T-cell (primary cell): ENCODE measurements around the gene HSF5. TPM values are rescaled to one million over a fixed set of nuclear protein-coding genes. Genes with fewer than 3 reads are reported as not detected.
A peak's percentile ranks its signal among the peaks of the same experiment; 100 is the strongest.

Source experiments
- ATAC-seq, 4 experiments: fragments of 200-7000 bp in 3 of 4; fragments of 150-1000 bp in 1 of 4; cut with Tn5 transposase; replicated peaks in 1 of 4; 1 replicate in 3 of 4; 2 replicates in 1 of 4; pipeline ENCODE4 v1.10.0; 2021; ENCODE audit warnings: moderate library complexity in 3 of 4, mild to moderate bottlenecking in 2 of 4, moderate number of reproducible peaks in 1 of 4
- CTCF ChIA-PET, 2 donors: fragments of 300-600 bp; sonication (Branson Sonifier 250); formaldehyde crosslinking; loops; one replicate each; lab custom pipeline; 2022; ENCODE audit warnings: antibody characterized with exemption in 2 of 2; lab: Charles Lee
- POLR2A ChIA-PET, 2 donors: fragments of 300-600 bp; sonication (Branson Sonifier 250); formaldehyde crosslinking; loops; one replicate each; lab custom pipeline; 2022; ENCODE audit warnings: antibody characterized with exemption in 2 of 2; lab: Charles Lee
- DNase-seq, 35 experiments: peaks; one replicate each; pipeline versions ENCODE4 v3.0.0 to v3.0.0-alpha.2; 2013 to 2023
- H3K27ac ChIP-seq: one replicate; pipeline ENCODE4 v1.5.1; 2013; ENCODE audit warnings: low read length
- H3K27me3 ChIP-seq, 2 experiments: replicated peaks in 1 of 2; 1 replicate in 1 of 2; 2 replicates in 1 of 2; pipeline versions ENCODE4 v1.6.1 to v1.7.0; 2013; ENCODE audit warnings: low read length in 1 of 2, mixed read lengths in 1 of 2; ENCODE audit not compliant: control insufficient read depth in 2 of 2, insufficient read depth in 2 of 2; ENCODE audit errors: extremely low read depth in 1 of 2
- H3K36me3 ChIP-seq, 2 donors: 1 replicate in 1 of 2; 2 replicates in 1 of 2; pipeline versions ENCODE4 v1.6.1 to v1.7.0; 2013; ENCODE audit warnings: low read length in 1 of 2; ENCODE audit not compliant: control insufficient read depth in 2 of 2, insufficient read depth in 1 of 2; ENCODE audit errors: extremely low read depth in 1 of 2
- H3K4me1 ChIP-seq, 2 experiments: 1 replicate in 1 of 2; 2 replicates in 1 of 2; pipeline versions ENCODE4 v1.6.1 to v1.7.0; 2013; ENCODE audit warnings: low read length in 2 of 2, mixed read lengths in 1 of 2; ENCODE audit not compliant: insufficient read depth in 2 of 2, control insufficient read depth in 1 of 2; ENCODE audit errors: extremely low read depth in 1 of 2
- H3K4me3 ChIP-seq, 2 donors: 1 replicate in 1 of 2; 2 replicates in 1 of 2; pipeline versions ENCODE4 v1.5.1 to v1.7.0; 2013; ENCODE audit warnings: mild to moderate bottlenecking in 2 of 2, low read length in 1 of 2, moderate library complexity in 1 of 2; ENCODE audit not compliant: control insufficient read depth in 1 of 2; ENCODE audit errors: extremely low read depth in 1 of 2
- H3K9me3 ChIP-seq: 2 replicates; pipeline ENCODE4 v1.7.0; 2013
- H3K27ac Mint-ChIP-seq, 2 donors: one replicate each; pipeline ENCODE4 v1.8.0; 2020 to 2021; ENCODE audit warnings: mild to moderate bottlenecking in 2 of 2, mixed read lengths in 2 of 2
- H3K27me3 Mint-ChIP-seq, 2 donors: one replicate each; pipeline ENCODE4 v1.8.0; 2021 to 2022; ENCODE audit warnings: mixed read lengths in 2 of 2
- H3K36me3 Mint-ChIP-seq: one replicate; pipeline ENCODE4 v1.8.0; 2021; ENCODE audit warnings: mixed read lengths
- H3K4me1 Mint-ChIP-seq, 3 donors: one replicate each; pipeline ENCODE4 v1.8.0; 2020 to 2022; ENCODE audit warnings: mixed read lengths in 3 of 3, mild to moderate bottlenecking in 1 of 3
- H3K4me3 Mint-ChIP-seq, 3 donors: one replicate each; pipeline ENCODE4 v1.8.0; 2020 to 2022; ENCODE audit warnings: mild to moderate bottlenecking in 3 of 3, mixed read lengths in 3 of 3, moderate library complexity in 3 of 3
- H3K9me3 Mint-ChIP-seq, 3 donors: one replicate each; pipeline ENCODE4 v1.8.0; 2020 to 2022; ENCODE audit warnings: mixed read lengths in 3 of 3
- WGBS: methylation state at CpG from one replicate; pipeline ENCODE4 v1.1.5; 2013; ENCODE audit warnings: missing lambda C conversion rate; ENCODE audit not compliant: insufficient coverage; 5-methylcytosine and 5-hydroxymethylcytosine counted together
- total RNA-seq, 35 experiments: library from RNA in 6 of 35; stranded (reverse) in 6 of 35; fragments of 120-200 nt in 1 of 35; gene quantifications; one replicate each; pipeline versions ENCODE4 v1.2.1 to v1.2.4 and lab custom pipeline; 2013 to 2026

HSF5 gene
- total RNA-seq, 5 donors from 2014 or later (not counting 1 experiment from before 2014, with no cell fraction given): 1.7 to 2.8 (median 2.5) TPM

DNA sequence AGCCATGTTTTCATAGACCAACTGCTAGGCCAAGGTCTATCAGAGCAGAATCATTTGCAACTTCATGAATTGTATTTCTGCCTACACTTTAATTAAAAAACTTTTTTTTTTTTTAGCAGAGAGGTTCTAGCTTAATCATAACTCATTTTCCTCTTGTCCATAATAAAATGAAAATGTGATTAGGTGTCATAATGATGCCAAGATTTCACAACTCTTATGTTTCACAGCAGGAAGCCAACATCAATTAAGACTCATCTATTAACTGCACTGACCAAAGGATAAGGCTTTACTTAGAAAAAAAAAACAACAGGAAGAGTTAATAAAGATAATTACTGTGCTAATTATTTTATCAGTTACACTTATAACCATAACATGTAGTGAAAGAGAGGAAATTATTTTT lies 52.0 kb downstream of the HSF5 start:
- H3K36me3 Mint-ChIP-seq: peaks cover 25% of the 10 kb centered on the region
- Histone ChIP-seq H3K27me3 (no peaks in the 10 kb centered on the region), H3K4me3 (no peak overlapping the region), H3K27ac (no peak overlapping the region), H3K9me3 (no peaks in the 10 kb centered on the region), H3K4me1 (no peaks in the 10 kb centered on the region), H3K36me3 (no peaks in the 10 kb centered on the region)
- ChIA-PET POLR2A (no interaction called here), CTCF (interaction anchor here in 1 of 2 donors (0.6 to 0.7 kb wide), 2 partner anchors 19 to 24 kb away, joined by 4 to 5 read pairs; partner anchors contain the start of gene RNF43)
- H3K27me3 Mint-ChIP-seq: no peaks in the 10 kb centered on the region
- H3K27ac Mint-ChIP-seq: no peak overlapping the region
- H3K4me1 Mint-ChIP-seq: no peaks in the 10 kb centered on the region
- no peak overlapping the region for H3K4me3 Mint-ChIP-seq
- DNase-seq (no peak), ATAC-seq (no peak)
- H3K9me3 Mint-ChIP-seq: no peaks in the 10 kb centered on the region

DNA sequence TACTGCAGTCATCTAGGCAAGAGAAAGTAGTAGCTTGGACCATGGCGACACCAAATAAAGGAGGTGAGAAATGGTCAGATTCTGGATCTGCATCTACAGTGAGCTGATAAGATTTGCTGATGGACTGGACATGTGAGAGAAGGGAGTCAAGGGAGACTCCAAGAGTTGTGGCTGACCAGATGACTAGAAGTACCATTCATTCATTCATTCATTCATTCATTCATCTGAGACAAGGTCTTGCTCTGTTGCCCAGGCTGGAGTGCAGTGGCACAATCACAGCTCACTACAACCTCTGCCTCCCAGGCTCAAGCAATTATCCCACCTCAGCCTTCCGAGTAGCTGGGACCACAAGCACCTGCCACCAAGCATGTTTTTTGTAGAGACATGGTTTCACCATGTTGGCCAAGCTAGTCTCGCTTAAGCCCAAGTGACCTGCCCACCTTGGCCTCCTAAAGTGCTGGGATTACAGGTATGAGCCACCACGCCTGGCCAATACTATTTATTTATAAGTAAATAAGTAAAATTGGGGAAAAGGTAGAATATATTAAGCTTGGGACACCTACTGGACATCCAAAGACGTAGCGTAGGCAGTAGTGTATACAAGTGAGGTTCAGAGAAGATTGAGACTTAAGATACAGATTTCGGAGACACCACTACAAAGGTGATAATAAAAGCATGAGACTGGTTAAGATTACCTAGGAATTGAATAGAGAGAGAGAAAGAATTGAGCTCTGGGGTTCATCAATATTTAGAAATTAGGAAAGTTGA lies 55.2 kb downstream of the HSF5 start:
- Histone ChIP-seq H3K9me3 (no peaks in the 10 kb centered on the region), H3K4me1 (no peaks in the 10 kb centered on the region), H3K27ac (no peak overlapping the region), H3K4me3 (no peak overlapping the region), H3K36me3 (no peaks in the 10 kb centered on the region), H3K27me3 (no peaks in the 10 kb centered on the region)
- H3K27ac Mint-ChIP-seq: no peak overlapping the region
- no peaks in the 10 kb centered on the region for H3K27me3 Mint-ChIP-seq
- H3K36me3 Mint-ChIP-seq: peaks cover 30% of the 10 kb centered on the region
- H3K9me3 Mint-ChIP-seq: no peaks in the 10 kb centered on the region
- POLR2A ChIA-PET: interaction anchor here in 1 of 2 donors (0.6 kb wide), 1 partner anchor 310 kb away, joined by 4 read pairs; no protein-coding TSS in a partner anchor
- WGBS: 93% methylated on average over 2 of the region's 7 CpGs
- H3K4me1 Mint-ChIP-seq: no peaks in the 10 kb centered on the region
- no peak overlapping the region for H3K4me3 Mint-ChIP-seq
- CTCF ChIA-PET: interaction anchor here in 1 of 2 donors (1.2 kb wide), 1 partner anchor 116 kb away, joined by 6 read pairs; no protein-coding TSS in a partner anchor
- ATAC-seq: no peak
- no peak for DNase-seq

DNA sequence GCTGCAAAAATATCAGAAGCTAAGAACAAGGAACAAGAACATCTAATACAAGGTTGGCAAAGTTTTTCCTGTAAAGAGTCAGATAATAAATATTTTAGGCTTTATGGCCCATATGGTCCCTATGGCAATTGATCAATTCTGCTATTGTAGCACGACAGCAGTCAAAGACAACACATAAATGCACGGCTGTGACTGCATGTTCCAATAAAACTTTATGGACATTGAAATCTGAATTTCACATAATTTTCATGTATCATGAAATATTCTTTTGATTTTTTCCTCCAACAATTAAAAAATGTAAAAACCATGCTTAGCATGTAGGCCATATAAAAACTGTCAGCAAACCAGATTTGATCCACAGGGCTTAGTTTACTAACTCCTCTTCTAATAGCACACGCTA lies 60.4 kb downstream of the HSF5 start:
- H3K36me3 ChIP-seq: no peaks in the 10 kb centered on the region
- ChIA-PET CTCF (interaction anchor here in 1 of 2 donors (0.9 kb wide), 1 partner anchor 10 kb away, joined by 3 read pairs; no protein-coding TSS in a partner anchor), POLR2A (interaction anchor here in 1 of 2 donors (0.6 kb wide), 1 partner anchor 10 kb away, joined by 3 read pairs; no protein-coding TSS in a partner anchor)
- H3K27ac ChIP-seq: no peak overlapping the region
- no peaks in the 10 kb centered on the region for H3K4me1 ChIP-seq
- no peak overlapping the region for H3K4me3 ChIP-seq
- peaks cover 16% of the 10 kb centered on the region for H3K36me3 Mint-ChIP-seq
- H3K27ac Mint-ChIP-seq: no peak overlapping the region
- H3K9me3 ChIP-seq: no peaks in the 10 kb centered on the region
- DNase-seq (no peak), ATAC-seq (no peak)
- no peaks in the 10 kb centered on the region for H3K4me1 Mint-ChIP-seq
- no peaks in the 10 kb centered on the region for H3K27me3 ChIP-seq
- no CpG with 5 or more reads among the region's 3 CpGs for WGBS
- no peaks in the 10 kb centered on the region for H3K9me3 Mint-ChIP-seq
- H3K27me3 Mint-ChIP-seq: no peaks in the 10 kb centered on the region
- no peak overlapping the region for H3K4me3 Mint-ChIP-seq

DNA sequence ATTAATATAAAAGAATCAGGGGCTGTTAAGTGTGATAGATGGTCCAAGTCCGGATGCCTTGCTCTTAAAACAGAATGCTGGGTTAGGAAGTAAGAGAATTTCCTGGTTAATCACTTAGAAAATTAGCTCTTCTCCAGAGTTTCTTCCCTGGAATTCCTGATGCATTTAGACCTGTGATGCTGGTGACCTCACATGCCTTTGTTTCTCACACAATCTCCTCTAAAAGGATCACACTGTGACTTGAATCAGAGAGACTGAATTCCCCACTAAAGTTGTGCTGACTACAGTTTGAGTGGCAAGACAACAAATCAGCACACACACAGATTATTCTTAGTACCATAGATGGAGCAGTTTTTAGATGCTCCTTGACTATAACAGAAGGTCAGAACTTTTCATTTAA lies 66.5 kb downstream of the HSF5 start:
- no CpG with 5 or more reads among the region's 1 CpG for WGBS
- ATAC-seq (no peak), DNase-seq (no peak)
- ChIA-PET POLR2A (interaction anchor here in 1 of 2 donors (0.8 kb wide), 1 partner anchor 51 kb away, joined by 3 read pairs; no protein-coding TSS in a partner anchor), CTCF (no interaction called here)
- Histone ChIP-seq H3K36me3 (no peaks in the 10 kb centered on the region), H3K4me1 (peaks cover 8 to 12% of the 10 kb centered on the region in 2 experiments), H3K27me3 (no peaks in the 10 kb centered on the region), H3K9me3 (no peaks in the 10 kb centered on the region), H3K27ac (no peak overlapping the region), H3K4me3 (no peak overlapping the region)
- peaks cover 13 to 17% (median 16%) of the 10 kb centered on the region in 3 donors for H3K4me1 Mint-ChIP-seq
- H3K4me3 Mint-ChIP-seq: no peak overlapping the region
- H3K27me3 Mint-ChIP-seq: no peaks in the 10 kb centered on the region
- no peaks in the 10 kb centered on the region for H3K9me3 Mint-ChIP-seq
- H3K27ac Mint-ChIP-seq: no peak overlapping the region
- H3K36me3 Mint-ChIP-seq: peaks cover 7% of the 10 kb centered on the region

DNA sequence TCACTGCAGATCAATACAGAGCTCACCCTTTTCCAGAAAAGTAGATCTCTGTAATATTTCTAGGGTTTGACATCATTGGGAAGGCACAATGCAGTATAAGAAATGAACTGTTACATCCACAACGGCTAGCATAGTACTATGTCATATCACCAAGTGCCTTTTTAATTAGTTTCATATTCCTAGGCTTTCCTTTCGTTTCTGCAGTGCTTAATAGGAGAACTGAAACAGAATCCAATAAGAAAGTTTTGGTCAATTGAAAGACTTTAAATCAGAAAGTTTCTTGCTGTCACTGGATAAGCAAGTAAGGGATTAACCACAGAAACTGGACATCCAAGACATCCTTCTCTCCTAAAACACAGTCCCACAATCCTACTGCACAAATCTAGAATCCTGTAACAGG lies 67.4 kb downstream of the HSF5 start:
- Histone ChIP-seq H3K27ac (no peak overlapping the region), H3K36me3 (no peaks in the 10 kb centered on the region), H3K9me3 (no peaks in the 10 kb centered on the region), H3K4me3 (no peak overlapping the region), H3K27me3 (no peaks in the 10 kb centered on the region), H3K4me1 (peaks cover 8 to 12% of the 10 kb centered on the region in 2 experiments)
- WGBS: no CpG with 5 or more reads among the region's 2 CpGs
- ATAC-seq: no peak
- Mint-ChIP-seq H3K4me3 (no peak overlapping the region), H3K27ac (no peak overlapping the region), H3K4me1 (peaks cover 13 to 17% (median 16%) of the 10 kb centered on the region in 3 donors), H3K9me3 (no peaks in the 10 kb centered on the region), H3K27me3 (no peaks in the 10 kb centered on the region), H3K36me3 (peaks cover 7% of the 10 kb centered on the region)
- ChIA-PET CTCF (interaction anchor here in 1 of 2 donors (0.5 to 1.7 kb wide), 2 partner anchors 97 to 103 kb away, joined by 3 to 5 read pairs; no protein-coding TSS in a partner anchor), POLR2A (interaction anchor here in 1 of 2 donors (1.0 kb wide), 1 partner anchor 77 kb away, joined by 3 read pairs; no protein-coding TSS in a partner anchor)
- no peak for DNase-seq

DNA sequence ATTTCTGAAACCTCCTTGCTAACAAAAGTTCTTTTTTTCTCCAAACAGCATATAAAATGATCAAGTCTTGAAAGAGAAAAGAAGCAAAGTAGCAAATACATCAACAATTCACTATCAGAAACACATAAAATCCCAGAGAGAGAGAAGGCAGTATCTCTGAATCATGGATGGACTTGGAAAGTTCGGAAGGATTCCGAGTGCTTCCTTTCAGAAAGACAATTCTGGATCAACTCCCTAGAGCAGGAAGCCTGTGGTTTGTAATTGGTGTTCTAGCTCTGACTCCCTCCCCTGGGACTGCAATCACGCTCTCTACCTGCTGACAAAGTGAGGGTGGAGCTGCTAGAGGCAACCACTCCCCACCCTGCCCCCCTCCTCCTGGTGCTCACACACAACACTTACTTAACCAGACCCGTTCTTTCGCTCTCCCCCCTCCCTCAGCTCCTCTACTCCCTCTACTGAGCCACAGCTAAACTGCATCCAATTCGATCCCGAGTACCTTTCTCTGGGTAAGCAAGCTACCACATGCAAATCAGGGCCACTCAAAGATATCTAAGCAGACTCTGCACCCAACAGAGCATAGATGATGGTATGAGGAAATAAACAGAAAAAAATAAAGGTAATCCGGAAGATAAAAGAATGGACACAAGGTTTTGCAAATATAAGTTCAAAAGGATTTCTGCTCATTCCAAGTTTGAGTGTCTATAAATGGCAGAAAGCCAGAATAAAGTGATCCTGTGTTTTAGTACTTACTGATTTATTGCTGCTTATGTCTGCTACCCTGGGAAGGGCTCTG lies 70.7 kb downstream of the HSF5 start, which contains the start of gene RNF43:
Gene RNF43, minus strand, starts transcription at position 235 of the 793 bp plus-strand sequence. CDS start 1,957 bp downstream, outside the sequence.
- Mint-ChIP-seq H3K36me3 (peaks cover 3% of the 10 kb centered on the region), H3K9me3 (no peaks in the 10 kb centered on the region), H3K4me3 (peak within 1 kb of the TSS in 1 of 3 donors; percentile 18), H3K4me1 (peaks cover 13 to 17% (median 16%) of the 10 kb centered on the region in 3 donors), H3K27ac (peak within 1 kb of the TSS; percentile 36 to 57), H3K27me3 (no peaks in the 10 kb centered on the region)
- peak; percentile 100 for ATAC-seq
- no peaks in the 10 kb centered on the region for H3K27me3 ChIP-seq
- no peak within 1 kb of the TSS for H3K4me3 ChIP-seq
- peak within 1 kb of the TSS; percentile 53 for H3K27ac ChIP-seq
- no peaks in the 10 kb centered on the region for H3K9me3 ChIP-seq
- ChIA-PET POLR2A (interaction anchor here (0.5 to 1.0 kb wide), 7 partner anchors 9 to 974 kb away, joined by 3 to 4 read pairs (median 3); partner anchors contain the start of gene SUPT4H1 (in 1 of the 2)), CTCF (interaction anchor here (0.6 to 2.0 kb wide), 32 partner anchors 8 to 410 kb away, joined by 3 to 57 read pairs (median 4); partner anchors contain the start of genes SRSF1 (in 1 of the 2) and SUPT4H1 (in 1 of the 2))
- H3K4me1 ChIP-seq: peaks cover 8 to 12% of the 10 kb centered on the region in 2 experiments
- 0% methylated on average over 4 of the region's 8 CpGs for WGBS
- DNase-seq: peak; percentile 58 to 95 (median 90)
- H3K36me3 ChIP-seq: no peaks in the 10 kb centered on the region
